ENCODE results near the gene NRN1L. TPM values are rescaled to one million over a fixed set of nuclear protein-coding genes. Genes with fewer than 3 reads are reported as not detected.
"Not testable (repeated sequence)": the region's sequence is repeated elsewhere in the genome, so short reads cannot be mapped to it uniquely, and the experiment has no call there.

Gene NRN1L
- total and polyA plus RNA-seq, 2 of the 4 experiments (the other 2 are of a cell fraction) = 0.27 TPM; not detected in 1

DNA sequence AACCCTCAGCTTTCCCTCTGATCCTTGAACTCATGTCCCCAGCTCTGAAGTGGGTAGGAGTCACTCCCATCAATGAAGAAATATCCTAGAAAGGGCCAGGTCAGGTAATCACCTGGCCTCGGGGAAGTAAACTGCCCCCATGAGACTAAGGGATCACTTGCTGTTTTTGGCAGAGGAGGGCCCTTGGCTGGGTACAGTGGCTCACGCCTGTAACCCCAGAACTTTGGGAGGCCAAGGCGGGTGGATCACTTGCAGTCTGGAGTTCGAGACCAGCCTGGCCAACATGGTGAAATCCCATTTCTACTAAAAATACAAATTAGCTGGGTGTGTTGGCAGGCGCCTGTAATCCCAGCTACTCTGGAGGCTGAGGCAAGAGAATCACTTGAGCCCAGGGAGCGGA is 20.6 kb upstream of the NRN1L start:
- H2BK120ac ChIP-seq (ENCODE audit: low read depth, low read length); DNase-seq; H2BK5ac ChIP-seq (ENCODE audit: low read depth, low read length, poor library complexity, severe bottlenecking); in situ Hi-C loops (cut with MboI; ENCODE audit: low sequenced_read_pairs); H3K9me3 ChIP-seq (ENCODE audit: control insufficient read depth, insufficient read depth, low read length); H3K27me3 ChIP-seq (ENCODE audit: control insufficient read depth, insufficient read depth, low read length); H3K4ac ChIP-seq (ENCODE audit: low read depth, low read length); H4K5ac ChIP-seq (ENCODE audit: low read depth, low read length); H3K14ac ChIP-seq (replicated peaks; ENCODE audit: low read depth, low read length); H3K4me2 ChIP-seq (ENCODE audit: low read depth, low read length); H3K9ac ChIP-seq (ENCODE audit: low read depth, low read length); POLR2A ChIA-PET (ENCODE audit: unreplicated experiment); BruUV-seq (replicated peaks); ATAC-seq (ENCODE audit: low read depth); H4K91ac ChIP-seq (ENCODE audit: insufficient read depth, low read depth, low read length); H4K8ac ChIP-seq (ENCODE audit: low read depth in 2 of 2, low read length in 2 of 2); H2BK20ac ChIP-seq (ENCODE audit: low read depth, low read length); H3K4me3 ChIP-seq (ENCODE audit: insufficient read depth, low read depth, low read length); H3K18ac ChIP-seq (ENCODE audit: low read depth, low read length); H2AK9ac ChIP-seq (replicated peaks; ENCODE audit: low read depth, low read length, poor library complexity); H3K23ac ChIP-seq (ENCODE audit: low read depth, low read length); H3K56ac ChIP-seq (ENCODE audit: extremely low read depth, insufficient read depth, low read length); H2AK5ac ChIP-seq (ENCODE audit: low read depth, low read length); dilution Hi-C loops (cut with HindIII; ENCODE audit: low sequenced_read_pairs, unreplicated experiment); H3K27ac ChIP-seq (ENCODE audit: insufficient read depth, low read length); H2BK15ac ChIP-seq (ENCODE audit: low read depth, low read length); H2AFZ ChIP-seq (replicated peaks; ENCODE audit: low read length, poor library complexity): not testable (repeated sequence)
- CTCF ChIA-PET = interaction anchor here (1.2 kb wide), 1 partner anchor 21 kb away, joined by 3 read pairs; no protein-coding TSS in a partner anchor
- Histone ChIP-seq H3K36me3 (ENCODE audit: control insufficient read depth, insufficient read depth, low read length) (peaks cover 36% of the 10 kb centered on the region), H3K79me1 (ENCODE audit: low read depth in 1 of 2, low read length in 2 of 2) (peaks cover 58 to 72% of the 10 kb centered on the region in 2 experiments), H3K9me1 (ENCODE audit: insufficient read depth, low read length) (peaks cover 49% of the 10 kb centered on the region), H3K4me1 (ENCODE audit: control insufficient read depth, insufficient read depth, low read length) (peaks cover 20% of the 10 kb centered on the region), H4K20me1 (ENCODE audit: insufficient read depth, low read length) (peaks cover 71% of the 10 kb centered on the region)
- WGBS, 2 experiments (ENCODE audit: extremely low coverage in 2 of 2, insufficient read length in 1 of 2) = 100% methylated on average over 1 of the region's 6 CpGs; no CpG with 5 or more reads in 1 of the 2 experiments
- intact Hi-C loops (cut with micrococcal nuclease) = loop anchor here (2.0 kb wide), 1 partner anchor 47 kb away; no protein-coding TSS in a partner anchor
